ENCODE results near the gene CASK. TPM values are rescaled to one million over a fixed set of nuclear protein-coding genes. Genes with fewer than 3 reads are reported as not detected.

The CASK gene
- polyA plus RNA-seq, 1 donor from 2014 or later = 58.3 TPM

DNA sequence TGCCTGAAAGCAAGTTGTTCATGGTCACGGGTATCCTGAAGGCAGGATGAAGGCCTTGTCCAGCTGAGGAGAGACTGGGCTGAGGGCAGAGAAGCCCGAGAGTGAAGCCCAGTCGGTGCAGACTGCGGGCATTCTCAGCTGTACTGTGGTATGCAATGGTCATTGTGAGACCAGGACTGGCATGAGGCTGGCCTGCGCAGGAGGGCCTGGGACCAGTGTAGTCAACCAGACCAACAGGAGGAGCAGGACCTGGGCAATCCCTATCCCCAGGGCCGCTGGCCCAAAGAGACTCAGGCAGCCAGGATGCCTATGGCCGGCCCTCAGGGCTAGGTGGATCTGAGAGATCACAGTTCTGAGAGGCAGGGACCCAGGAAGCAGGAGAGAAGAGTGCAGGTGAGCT lies 394.6 kb downstream of the CASK start:
- TF ChIP-seq, protein P1, sequence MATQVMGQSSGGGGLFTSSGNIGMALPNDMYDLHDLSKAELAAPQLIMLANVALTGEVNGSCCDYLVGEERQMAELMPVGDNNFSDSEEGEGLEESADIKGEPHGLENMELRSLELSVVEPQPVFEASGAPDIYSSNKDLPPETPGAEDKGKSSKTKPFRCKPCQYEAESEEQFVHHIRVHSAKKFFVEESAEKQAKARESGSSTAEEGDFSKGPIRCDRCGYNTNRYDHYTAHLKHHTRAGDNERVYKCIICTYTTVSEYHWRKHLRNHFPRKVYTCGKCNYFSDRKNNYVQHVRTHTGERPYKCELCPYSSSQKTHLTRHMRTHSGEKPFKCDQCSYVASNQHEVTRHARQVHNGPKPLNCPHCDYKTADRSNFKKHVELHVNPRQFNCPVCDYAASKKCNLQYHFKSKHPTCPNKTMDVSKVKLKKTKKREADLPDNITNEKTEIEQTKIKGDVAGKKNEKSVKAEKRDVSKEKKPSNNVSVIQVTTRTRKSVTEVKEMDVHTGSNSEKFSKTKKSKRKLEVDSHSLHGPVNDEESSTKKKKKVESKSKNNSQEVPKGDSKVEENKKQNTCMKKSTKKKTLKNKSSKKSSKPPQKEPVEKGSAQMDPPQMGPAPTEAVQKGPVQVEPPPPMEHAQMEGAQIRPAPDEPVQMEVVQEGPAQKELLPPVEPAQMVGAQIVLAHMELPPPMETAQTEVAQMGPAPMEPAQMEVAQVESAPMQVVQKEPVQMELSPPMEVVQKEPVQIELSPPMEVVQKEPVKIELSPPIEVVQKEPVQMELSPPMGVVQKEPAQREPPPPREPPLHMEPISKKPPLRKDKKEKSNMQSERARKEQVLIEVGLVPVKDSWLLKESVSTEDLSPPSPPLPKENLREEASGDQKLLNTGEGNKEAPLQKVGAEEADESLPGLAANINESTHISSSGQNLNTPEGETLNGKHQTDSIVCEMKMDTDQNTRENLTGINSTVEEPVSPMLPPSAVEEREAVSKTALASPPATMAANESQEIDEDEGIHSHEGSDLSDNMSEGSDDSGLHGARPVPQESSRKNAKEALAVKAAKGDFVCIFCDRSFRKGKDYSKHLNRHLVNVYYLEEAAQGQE (IDR thresholded peaks at IDR 0.05; ENCODE audit: borderline replicate concordance) = no peak
- TF ChIP-seq RAD21 (conservative IDR thresholded peaks at IDR 0.05) (no peak), SMC3 (conservative IDR thresholded peaks at IDR 0.05; ENCODE audit: poor library complexity) (no peak), EZH2 (IDR thresholded peaks at IDR 0.05; ENCODE audit: borderline replicate concordance, insufficient read depth, low read length, poor library complexity, severe bottlenecking) (no peak), EP300 (conservative IDR thresholded peaks at IDR 0.05; ENCODE audit: poor library complexity, severe bottlenecking) (no peak), POLR2AphosphoS5 (IDR thresholded peaks at IDR 0.05) (no peak), TAF1 (IDR thresholded peaks at IDR 0.05; ENCODE audit: low read depth) (no peak), MXI1 (conservative IDR thresholded peaks at IDR 0.05; ENCODE audit: poor library complexity, severe bottlenecking) (no peak)
- TF ChIP-seq, protein P2, sequence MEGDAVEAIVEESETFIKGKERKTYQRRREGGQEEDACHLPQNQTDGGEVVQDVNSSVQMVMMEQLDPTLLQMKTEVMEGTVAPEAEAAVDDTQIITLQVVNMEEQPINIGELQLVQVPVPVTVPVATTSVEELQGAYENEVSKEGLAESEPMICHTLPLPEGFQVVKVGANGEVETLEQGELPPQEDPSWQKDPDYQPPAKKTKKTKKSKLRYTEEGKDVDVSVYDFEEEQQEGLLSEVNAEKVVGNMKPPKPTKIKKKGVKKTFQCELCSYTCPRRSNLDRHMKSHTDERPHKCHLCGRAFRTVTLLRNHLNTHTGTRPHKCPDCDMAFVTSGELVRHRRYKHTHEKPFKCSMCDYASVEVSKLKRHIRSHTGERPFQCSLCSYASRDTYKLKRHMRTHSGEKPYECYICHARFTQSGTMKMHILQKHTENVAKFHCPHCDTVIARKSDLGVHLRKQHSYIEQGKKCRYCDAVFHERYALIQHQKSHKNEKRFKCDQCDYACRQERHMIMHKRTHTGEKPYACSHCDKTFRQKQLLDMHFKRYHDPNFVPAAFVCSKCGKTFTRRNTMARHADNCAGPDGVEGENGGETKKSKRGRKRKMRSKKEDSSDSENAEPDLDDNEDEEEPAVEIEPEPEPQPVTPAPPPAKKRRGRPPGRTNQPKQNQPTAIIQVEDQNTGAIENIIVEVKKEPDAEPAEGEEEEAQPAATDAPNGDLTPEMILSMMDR (IDR thresholded peaks at IDR 0.05; ENCODE audit: poor library complexity, severe bottlenecking) = no peak
- Histone ChIP-seq H3F3A (ENCODE audit: insufficient read depth, low read length, poor library complexity, severe bottlenecking) (no peaks in the 10 kb centered on the region), H3K79me2 (replicated peaks; ENCODE audit: insufficient read depth, low read length) (no peaks in the 10 kb centered on the region), H3K9me2 (ENCODE audit: insufficient read depth, low read length) (no peaks in the 10 kb centered on the region), H3K36me3 (ENCODE audit: insufficient read depth, low read length) (no peaks in the 10 kb centered on the region), H3K9me3 (ENCODE audit: low read length) (no peaks in the 10 kb centered on the region), H3K27me3 (ENCODE audit: insufficient read depth, low read depth, low read length) (no peaks in the 10 kb centered on the region), H3K27ac (ENCODE audit: low read length) (no peak overlapping the region), H3K9ac (ENCODE audit: low read length) (no peak overlapping the region), H3K4me3 (ENCODE audit: low read length) (no peak overlapping the region), H2AFZ (ENCODE audit: low read depth, low read length) (no peak overlapping the region), H3K4me2 (ENCODE audit: low read length) (no peak overlapping the region), H4K20me1 (ENCODE audit: insufficient read depth) (no peaks in the 10 kb centered on the region)

DNA sequence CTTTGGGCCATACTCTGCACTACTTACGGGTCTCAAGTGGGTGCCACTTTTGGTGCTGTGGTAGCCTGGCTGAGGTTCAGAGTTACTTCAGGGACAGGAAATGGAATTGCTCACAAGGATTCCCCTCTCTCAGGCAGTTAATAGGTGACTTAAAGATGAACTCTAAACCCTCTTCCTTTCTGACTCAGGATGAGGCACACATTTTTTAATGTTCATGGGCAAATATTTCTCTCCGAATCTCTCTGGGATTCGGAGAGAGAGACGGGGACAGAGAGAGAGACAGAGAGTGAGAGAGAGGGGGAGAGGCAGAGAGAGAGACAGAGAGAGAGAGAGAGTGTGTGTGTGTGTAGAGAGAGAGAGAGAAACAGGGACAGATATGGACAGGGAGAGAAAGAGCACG lies 396.4 kb downstream of the CASK start:
- H2AFZ ChIP-seq (ENCODE audit: low read depth, low read length) = no peak overlapping the region

More for the DNA sequence above, 396.4 kb downstream of the CASK start:
- no peaks in the 10 kb centered on the region for H3K9me3 ChIP-seq (ENCODE audit: low read length)
- H3K4me2 ChIP-seq (ENCODE audit: low read length) = no peak overlapping the region
- H3F3A ChIP-seq (ENCODE audit: insufficient read depth, low read length, poor library complexity, severe bottlenecking) = no peaks in the 10 kb centered on the region
- H3K9ac ChIP-seq (ENCODE audit: low read length) = no peak overlapping the region
- H3K36me3 ChIP-seq (ENCODE audit: insufficient read depth, low read length) = no peaks in the 10 kb centered on the region
- H3K4me3 ChIP-seq (ENCODE audit: low read length) = no peak overlapping the region
- no peaks in the 10 kb centered on the region for H3K27me3 ChIP-seq (ENCODE audit: insufficient read depth, low read depth, low read length)
- H3K27ac ChIP-seq (ENCODE audit: low read length) = no peak overlapping the region
- no peaks in the 10 kb centered on the region for H3K79me2 ChIP-seq (replicated peaks; ENCODE audit: insufficient read depth, low read length)
- no peaks in the 10 kb centered on the region for H4K20me1 ChIP-seq (ENCODE audit: insufficient read depth)
- TF ChIP-seq SMC3 (conservative IDR thresholded peaks at IDR 0.05; ENCODE audit: poor library complexity) (no peak), EP300 (conservative IDR thresholded peaks at IDR 0.05; ENCODE audit: poor library complexity, severe bottlenecking) (no peak), MXI1 (conservative IDR thresholded peaks at IDR 0.05; ENCODE audit: poor library complexity, severe bottlenecking) (no peak), POLR2AphosphoS5 (IDR thresholded peaks at IDR 0.05) (no peak)
- TF ChIP-seq, protein P2 (IDR thresholded peaks at IDR 0.05; ENCODE audit: poor library complexity, severe bottlenecking) = no peak
- no peaks in the 10 kb centered on the region for H3K9me2 ChIP-seq (ENCODE audit: insufficient read depth, low read length)
